GM21367 (cell line): ENCODE data around the gene ZNF614.
A peak's percentile ranks its signal among the peaks of the same experiment; 100 is the strongest.
"Not testable (repeated sequence)": the region's sequence is repeated elsewhere in the genome, so short reads cannot be mapped to it uniquely, and the experiment has no call there.

Experiments used
- ATAC-seq: cut with Tn5 transposase; IDR thresholded peaks from one replicate; pipeline ENCODE4 v1.9.1; 2021; ENCODE audit not compliant: unreplicated experiment

The ZNF614 gene

DNA sequence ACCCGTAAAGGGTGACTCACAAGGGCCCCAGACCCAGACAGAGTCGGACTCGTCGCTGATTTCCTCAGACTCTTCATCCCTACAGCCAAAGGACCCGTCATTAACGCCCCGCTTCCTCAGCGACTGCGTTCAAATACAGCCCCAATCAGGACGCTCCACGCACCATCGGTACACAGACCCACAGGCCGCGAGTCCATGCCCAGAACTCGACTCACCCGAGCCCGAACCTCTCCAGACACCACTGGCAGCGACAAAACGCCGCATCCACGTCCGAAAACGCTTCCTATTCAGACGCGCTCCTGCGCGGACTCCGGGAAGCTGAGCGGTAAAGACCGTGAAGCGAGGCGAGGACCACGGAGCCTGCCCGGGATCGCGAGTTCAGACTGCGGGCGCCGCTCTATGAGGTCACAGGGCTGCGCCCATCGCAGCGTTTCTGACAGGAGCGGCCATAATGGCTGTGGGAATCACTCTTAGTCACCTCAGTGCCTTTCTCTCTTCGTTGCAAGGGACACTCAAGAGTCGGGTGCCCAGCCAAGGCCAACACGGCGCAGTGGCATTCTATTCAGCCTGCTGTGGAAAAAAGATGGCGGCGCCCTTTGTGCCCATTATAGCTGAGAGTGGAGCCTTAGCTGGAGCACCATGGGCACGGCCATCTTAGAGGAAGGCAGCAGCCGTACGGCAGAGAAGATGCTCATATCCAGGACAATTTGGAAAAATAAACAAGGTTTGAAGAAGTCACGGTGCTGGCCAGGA lies at the start of gene ZNF614:
Gene ZNF614 (minus strand): TSS at position 353 of the 753 bp plus-strand sequence. CDS start 2,634 bp downstream, outside the sequence.
- ATAC-seq = peak; percentile 74

DNA sequence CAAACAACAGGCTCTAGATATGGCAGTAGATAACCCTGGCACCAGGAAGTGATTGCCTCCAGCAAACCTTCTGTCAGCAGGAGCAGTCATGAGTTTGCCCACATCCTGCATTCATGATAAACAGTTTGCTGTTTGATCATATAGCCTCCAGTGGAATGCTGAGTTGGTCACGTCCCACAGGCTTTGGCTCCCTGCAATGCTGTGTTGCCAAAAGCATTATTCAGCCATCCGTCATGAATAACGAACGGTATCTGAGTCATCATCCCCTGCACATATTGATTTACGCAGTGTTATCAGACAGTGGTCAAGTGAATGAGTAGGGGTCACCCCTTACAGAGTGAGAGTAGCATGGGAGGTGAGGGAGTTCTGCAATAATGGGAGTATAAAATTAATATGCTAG lies 42.3 kb upstream of the ZNF614 start:
- no peak for ATAC-seq

DNA sequence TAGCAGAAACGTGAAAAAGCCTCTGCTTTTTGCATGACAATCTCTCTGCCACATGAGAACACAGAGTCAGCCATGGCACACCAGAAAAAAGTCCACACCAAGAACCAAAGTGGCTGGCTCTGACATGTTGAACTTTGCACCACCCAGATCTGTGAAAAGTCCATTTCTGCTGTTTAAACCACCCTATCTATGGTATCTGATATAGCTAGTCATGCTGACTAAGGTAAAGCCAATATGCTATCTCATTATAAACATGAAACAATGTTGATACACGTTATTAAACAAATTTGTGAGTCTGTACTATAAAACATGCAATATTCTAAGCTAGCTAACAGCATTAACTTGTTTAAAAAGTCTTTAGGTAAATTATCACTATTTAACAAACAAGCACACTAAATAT lies 41.5 kb upstream of the ZNF614 start:
- ATAC-seq = no peak

DNA sequence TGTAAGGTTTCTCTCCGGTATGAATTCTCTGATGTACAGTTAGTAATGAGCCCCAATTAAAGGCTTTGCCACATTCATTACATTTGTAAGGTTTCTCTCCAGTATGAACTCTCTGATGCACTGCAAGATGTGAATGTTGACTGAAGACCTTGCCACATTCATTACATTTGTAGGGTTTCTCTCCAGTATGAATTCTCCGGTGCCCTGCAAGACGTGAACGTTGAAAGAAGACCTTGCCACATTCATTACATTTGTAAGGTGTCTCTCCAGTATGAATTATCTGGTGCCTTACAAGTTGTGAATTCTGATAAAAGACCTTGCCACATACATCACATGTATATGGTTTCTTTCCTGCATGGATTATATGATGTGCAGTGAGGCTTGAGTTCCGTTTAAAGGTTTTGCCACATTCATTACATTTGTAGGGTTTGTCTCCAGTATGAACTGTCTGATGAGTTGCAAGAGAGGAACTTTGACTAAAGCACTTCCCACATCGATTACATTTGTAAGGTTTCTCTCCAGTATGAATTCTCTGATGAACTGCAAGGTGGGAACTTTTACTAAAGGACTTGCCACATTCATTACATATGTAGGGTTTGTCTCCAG lies 38.2 kb upstream of the ZNF614 start:
- no peak for ATAC-seq

DNA sequence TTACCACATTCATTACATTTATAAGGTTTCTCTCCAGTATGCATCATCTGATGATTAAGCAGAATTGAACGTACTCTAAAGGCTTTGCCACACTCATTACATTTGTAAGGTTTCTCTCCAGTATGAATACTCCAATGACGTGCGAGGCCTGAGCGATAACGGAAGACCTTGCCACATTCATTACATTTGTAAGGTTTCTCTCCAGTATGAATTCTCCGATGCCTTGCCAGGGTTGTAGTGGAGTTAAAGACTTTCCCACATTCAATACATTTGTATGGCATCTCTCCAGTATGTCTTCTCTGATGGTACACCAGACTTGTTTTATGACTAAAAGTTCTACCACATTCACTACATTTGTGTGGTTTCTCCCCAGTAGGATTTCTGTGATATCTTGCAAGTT lies 37.2 kb upstream of the ZNF614 start:
- ATAC-seq = no peak

DNA sequence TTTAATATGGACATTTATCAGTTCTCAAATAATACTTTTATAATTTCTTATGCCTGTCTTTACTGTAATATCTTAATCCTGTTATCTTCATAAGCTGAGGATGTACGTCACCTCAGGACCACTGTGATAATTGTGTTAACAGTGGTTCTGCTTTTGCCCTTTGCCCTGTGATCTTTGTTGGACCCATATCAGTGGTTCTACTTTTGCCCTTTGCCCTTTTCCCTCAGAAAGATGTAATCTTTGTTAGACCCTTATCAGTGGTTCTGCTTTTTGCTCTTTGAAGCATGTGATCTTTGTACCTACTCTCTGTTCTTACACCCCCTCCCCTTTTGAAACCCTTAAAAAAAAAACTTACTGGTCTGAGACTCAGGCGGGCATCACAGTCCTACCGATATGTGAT lies 28.3 kb upstream of the ZNF614 start:
- ATAC-seq = not testable (repeated sequence)

DNA sequence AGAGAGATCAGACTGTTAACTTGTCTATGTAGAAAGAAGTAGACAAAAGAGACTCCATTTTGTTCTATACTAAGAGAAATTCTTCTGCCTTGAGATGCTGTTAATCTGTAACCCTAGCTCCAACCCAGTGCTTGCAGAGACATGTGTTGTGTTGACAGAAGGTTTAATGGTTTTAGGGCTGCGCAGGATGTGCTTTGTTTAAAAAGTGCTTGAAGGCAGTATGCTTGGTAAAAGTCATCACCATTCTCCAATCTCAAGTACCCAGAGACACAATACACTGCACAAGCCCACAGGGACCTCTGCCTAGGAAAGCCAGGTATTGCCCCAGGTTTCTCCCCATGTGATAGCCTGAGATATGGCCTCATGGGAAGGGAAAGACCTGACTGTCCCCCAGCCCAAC lies 23.6 kb upstream of the ZNF614 start:
- ATAC-seq = not testable (repeated sequence)

DNA sequence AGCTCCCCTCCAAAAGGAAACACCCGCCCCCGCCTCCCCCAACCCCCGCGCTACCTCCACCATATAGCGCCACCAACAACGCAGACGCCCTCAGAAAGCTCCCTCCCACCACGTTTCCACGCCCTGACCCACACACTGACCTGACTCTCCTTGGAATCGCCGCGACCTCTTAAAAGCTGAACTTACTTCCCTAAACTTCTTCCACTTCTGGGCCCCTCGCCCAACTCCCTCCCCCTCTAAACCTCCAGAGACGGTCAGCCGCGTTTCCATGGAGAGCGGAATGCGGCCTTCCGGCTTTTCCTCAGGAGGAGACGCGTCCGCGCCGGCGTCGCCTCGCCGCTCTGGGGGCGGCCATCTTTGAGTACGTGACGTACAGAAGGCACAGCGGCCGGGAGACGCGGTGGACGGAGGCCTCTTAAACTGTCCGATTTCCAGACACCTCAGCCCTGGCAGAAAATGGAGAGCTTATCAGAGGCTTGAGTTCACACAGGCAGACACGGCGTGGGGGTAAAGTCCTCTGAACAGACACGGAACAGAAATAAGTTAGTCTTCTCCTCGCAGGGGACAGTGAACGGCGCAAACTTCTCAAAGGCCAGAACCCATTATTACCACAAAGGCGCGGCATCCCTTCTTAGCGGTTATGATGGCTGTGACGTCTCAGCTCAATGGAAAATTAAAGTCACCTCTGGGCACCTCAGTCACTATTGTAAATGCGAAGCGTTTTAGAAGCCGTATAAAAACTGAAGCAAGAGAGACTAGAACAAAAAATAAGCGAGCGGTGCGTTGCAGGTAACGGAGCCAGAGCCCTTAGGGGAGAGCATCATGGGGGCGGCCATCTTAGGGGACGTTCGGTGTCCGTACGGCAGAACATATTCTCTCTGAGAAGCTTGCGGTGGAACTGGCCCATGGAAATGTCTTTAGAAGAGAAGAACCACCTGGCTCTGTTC lies 20.6 kb upstream of the ZNF614 start, which contains the start of gene ZNF432:
Gene ZNF432 (minus strand): TSS at position 284 of the 947 bp plus-strand sequence. CDS start 1,970 bp downstream, outside the sequence.
- peak; percentile 82 for ATAC-seq

DNA sequence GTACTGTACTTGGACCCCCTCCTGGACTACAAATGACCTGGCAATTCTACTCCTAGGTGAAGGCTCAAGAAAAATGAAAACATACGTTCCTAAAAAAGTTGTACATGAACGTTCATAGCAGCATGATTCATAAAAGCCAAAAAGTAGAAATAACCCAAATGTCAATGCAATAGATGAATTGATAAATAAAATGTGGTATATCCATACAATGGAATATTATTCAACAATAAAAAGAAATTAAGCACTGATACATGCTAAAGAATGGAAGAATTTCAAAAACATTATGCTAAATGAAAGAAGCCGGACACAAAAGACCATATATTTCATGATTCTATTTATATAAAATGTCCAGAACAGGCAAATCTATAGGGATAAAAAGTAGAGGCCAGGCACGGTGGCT lies 11.0 kb upstream of the ZNF614 start:
- ATAC-seq = no peak

DNA sequence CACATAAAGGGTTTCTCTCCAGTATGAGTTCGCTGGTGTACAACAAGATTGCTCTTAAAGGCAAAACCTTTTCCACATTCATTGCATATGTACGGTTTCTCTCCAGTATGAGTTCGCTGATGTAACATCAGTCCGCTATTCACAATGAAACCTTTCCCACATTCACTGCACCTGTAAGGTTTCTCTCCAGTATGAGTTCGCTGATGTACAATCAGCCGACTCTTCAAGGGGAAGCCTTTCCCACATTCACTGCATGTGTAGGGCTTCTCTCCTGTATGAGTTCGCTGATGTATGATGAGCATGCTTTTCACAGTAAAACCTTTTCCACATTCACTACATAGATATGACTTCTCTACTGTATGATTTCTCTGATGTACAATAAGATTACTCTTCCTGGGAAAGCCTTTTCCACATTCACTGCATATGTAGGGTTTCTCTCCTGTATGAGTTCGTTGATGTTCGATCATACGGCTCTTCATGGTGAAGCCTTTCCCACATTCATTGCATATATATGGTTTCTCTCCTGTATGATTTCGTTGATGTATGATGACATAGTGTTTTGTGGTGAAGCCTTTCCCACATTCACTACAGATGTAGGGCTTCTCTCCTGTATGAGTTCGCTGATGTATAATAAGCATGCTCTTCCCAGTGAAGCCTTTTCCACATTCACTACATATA lies 6.0 kb upstream of the ZNF614 start:
- no peak for ATAC-seq

DNA sequence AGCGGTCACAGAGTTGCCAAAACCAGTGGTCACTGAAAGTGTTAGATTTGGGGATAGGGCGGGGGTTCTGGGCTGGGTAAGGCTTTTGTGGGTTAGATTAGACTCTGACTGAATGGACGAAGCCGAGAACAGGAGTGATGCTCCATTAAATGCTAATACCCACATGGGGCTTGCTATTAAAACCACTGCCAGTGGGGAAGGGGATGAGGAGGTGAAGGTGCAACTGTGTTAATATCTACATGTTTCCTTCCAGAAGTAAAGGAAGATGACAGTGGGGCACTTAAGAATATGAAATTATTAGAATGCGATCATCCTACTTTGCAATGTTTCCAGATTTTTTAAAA lies 573 bp upstream of the ZNF614 start:
- ATAC-seq = peak; percentile 18

DNA sequence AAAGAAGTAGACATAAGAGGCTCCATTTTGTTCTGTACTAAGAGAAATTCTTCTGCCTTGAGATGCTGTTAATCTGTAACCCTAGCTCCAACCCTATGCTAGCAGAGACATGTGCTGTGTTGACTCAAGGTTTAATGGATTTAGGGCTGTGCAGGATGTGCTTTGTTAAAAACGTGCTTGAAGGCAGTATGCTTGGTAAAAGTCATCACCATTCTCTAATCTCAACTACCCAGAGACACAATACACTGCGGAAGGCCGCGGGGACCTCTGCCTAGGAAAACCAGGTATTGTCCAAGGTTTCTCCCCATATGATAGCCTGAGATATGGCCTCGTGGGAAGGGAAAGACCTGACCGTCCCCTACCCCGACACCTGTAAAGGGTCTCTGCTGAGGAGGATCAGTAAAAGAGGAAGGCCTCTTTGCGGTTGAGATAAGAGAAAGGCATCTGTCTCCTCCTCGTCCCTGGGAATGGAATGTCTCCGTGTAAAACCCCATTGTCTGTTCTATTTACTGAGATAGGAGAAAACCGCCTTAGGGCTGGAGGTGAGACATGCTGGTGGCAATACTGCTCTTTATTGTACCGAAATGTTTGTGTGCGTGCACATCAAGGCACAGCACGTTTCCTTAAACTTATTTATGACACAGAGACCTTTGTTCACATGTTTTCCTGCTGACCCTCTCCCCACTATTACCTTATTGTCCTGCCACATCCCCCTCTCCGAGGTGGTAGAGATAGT lies 1.8 kb downstream of the ZNF614 start:
- not testable (repeated sequence) for ATAC-seq

DNA sequence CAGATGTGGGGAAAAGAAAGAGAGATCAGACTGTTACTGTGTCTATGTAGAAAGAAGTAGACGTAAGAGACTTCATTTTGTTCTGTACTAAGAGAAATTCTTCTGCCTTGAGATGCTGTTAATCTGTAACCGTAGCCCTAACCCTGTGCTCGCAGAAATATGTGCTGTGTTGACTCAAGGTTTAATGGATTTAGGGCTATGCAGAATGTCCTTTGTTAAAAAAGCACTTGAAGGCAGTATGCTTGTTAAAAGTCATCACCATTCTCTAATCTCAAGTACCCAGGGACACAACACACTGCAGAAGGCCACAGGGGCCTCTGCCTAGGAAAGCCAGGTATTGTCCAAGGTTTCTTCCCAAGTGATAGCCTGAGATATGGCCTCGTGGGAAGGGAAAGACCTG lies 3.7 kb downstream of the ZNF614 start:
- ATAC-seq = not testable (repeated sequence)

DNA sequence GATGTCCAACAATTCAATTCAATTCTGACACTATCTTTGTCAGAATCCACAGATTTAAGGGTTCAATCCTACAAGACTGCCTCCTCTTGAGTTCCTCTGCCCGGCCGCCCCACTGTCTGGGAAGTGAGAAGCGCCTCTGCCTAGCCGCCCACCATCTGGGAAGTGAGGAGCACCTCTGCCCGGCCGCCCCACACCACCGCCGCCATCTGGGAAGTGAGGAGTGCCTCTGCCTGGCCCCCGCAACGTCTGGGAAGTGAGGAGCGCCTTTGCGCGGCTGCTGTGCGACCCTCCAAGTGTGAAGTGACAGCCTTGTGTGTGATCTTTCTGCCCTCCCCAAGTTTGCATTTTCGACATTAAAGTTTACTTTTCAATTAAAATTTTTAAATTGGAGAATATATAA lies 6.0 kb downstream of the ZNF614 start:
- no peak for ATAC-seq

DNA sequence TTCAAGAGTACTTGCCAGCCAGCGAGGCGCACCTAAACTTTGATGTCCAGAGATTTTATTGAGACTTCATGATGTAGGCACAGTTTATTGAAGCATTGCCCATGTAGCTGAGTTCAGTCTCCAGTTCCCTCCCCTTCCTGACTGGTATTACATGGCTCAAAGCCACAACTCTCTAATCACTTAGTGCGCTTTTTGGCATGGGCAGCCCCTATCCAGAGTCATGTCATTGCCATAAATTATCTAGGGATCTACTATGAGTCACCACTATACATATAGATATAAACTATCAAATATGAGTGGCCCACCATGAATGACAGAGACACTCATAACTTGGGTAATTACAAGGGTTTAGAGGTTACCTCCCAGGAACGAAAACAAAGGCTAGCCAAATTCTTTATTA lies 7.7 kb downstream of the ZNF614 start:
- ATAC-seq = no peak

DNA sequence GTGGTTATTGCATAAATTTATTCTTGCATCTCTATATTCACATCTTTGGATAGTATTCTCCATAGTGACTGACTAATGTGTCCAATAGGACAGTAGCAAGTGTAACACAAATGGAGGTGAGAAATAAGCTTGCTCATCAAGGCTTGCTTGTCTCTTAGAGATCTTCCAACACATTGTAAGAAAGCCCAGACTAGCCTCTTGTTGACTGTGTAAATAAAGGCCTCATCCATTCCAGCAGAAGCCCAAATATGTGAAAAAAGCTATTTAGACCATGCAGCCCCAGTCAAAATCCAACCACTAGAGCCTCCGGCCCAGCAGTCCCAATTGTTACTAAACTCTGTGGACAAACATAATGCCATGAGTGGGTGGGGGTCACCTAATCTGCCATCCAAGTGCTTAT lies 17.5 kb downstream of the ZNF614 start:
- ATAC-seq = no peak

DNA sequence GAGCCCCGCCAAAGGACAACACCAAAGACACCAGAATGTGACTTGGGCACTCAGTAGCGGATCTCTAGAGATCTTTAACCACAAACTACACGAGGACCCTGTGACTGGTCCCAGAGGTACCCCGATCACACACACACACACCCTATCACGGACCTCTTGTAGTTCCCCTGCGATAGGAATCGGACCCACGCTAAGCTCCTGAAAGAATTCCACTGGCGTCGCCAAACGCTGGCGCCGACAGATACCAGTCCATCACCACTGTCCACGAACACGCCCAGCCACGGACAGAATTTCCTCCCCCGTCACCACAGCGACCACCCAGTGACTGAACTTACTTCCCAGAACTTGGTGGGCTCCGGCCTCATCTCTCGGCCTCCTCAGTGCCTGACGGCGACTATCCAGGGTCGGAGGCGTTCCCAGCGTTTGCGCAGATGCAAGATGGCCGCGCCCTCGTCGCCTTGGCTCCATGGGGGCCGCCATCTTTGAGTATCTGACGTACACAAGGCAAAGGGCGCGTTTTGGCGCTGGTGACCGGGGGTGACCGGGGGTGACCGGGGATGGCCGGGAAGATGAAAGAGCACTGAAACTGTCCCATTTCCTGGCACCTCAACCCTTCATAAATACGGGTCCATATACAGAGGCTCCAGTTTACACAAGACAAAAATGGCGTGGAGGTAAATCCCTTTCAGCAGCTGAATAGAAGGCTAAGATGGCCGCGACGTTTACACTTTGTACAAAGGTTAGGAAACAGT lies 20.2 kb downstream of the ZNF614 start, which contains the start of gene ZNF615:
Gene ZNF615 (minus strand): TSS at position 406 of the 752 bp plus-strand sequence. CDS start 4,500 bp downstream, outside the sequence.
- peak; percentile 92 for ATAC-seq

DNA sequence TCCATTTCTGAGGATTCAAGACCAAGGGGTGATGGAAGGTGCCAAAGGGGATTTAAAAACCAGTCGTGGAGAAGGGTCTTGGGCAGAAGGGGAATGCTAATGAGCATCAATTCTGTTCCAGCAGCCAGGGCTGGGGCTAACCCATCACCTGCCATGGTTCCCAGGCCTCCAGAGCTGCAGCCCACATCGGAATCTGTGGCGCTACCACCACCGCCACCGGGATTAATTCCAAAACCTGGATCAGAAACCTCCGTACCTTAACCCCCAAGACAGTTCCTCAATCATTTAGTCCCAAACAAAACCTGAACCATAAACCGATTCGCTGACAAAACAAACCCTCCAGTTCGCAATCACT lies 20.8 kb downstream of the ZNF614 start:
- no peak for ATAC-seq

DNA sequence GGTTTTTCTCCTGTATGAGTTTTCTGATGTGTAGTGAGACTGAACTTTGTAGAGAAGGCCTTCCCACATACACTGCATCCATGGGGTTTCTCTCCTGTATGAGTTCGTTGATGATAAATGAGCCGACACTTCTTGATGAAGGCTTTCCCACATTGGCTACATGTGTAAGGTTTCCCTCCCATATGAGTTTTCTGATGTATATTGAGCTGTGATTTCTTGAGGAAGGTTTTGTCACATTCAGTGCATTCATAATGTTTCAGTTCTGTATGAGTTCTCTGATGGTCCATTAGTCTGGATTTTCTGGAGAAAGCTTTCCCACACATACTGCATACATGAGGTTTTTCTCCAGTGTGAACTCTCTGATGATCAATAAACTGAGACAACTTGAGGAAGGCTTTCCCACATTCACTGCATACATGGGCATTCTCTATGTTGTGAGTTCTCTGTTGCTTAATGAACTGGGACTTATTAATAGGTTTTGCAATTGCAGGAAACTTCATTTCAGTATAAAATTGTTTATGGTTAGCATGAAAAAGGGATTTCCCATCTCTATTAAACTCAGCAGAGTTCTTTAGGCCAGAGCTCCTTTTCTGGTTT lies 34.0 kb downstream of the ZNF614 start:
- ATAC-seq = no peak
